ENCODE measurements around the gene SEMA3F. TPM values are rescaled to one million over a fixed set of nuclear protein-coding genes. Genes with fewer than 3 reads are reported as not detected.

Gene SEMA3F
- total RNA-seq, 1 donor from 2014 or later = 65.6 TPM

- TF ChIP-seq, protein P1, sequence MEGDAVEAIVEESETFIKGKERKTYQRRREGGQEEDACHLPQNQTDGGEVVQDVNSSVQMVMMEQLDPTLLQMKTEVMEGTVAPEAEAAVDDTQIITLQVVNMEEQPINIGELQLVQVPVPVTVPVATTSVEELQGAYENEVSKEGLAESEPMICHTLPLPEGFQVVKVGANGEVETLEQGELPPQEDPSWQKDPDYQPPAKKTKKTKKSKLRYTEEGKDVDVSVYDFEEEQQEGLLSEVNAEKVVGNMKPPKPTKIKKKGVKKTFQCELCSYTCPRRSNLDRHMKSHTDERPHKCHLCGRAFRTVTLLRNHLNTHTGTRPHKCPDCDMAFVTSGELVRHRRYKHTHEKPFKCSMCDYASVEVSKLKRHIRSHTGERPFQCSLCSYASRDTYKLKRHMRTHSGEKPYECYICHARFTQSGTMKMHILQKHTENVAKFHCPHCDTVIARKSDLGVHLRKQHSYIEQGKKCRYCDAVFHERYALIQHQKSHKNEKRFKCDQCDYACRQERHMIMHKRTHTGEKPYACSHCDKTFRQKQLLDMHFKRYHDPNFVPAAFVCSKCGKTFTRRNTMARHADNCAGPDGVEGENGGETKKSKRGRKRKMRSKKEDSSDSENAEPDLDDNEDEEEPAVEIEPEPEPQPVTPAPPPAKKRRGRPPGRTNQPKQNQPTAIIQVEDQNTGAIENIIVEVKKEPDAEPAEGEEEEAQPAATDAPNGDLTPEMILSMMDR (IDR thresholded peaks at IDR 0.05) = no peak
- Histone ChIP-seq H3K4me1 (peaks cover 62% of the 10 kb centered on the region), H3K4me3 (no peak overlapping the region), H3K27ac (peak overlapping the region; percentile 76), H3K9me3 (no peaks in the 10 kb centered on the region), H3K27me3 (no peaks in the 10 kb centered on the region), H3K36me3 (no peaks in the 10 kb centered on the region)
- intact Hi-C loops (cut with DNase I) = no loop called here
- DNase-seq (no peak), ATAC-seq (no peak)
Measured at GRCh38 chr3:50169858-50170257, 14.7 kb downstream of the SEMA3F start.

GRCh38 chr3:50170689-50171088, 15.6 kb downstream of the SEMA3F start:
- peak; percentile 35 for ATAC-seq
- no peak for DNase-seq
- Histone ChIP-seq H3K27ac (peak overlapping the region; percentile 76), H3K36me3 (no peaks in the 10 kb centered on the region), H3K9me3 (no peaks in the 10 kb centered on the region), H3K27me3 (no peaks in the 10 kb centered on the region), H3K4me1 (peaks cover 54% of the 10 kb centered on the region), H3K4me3 (no peak overlapping the region)
- TF ChIP-seq, protein P1 (IDR thresholded peaks at IDR 0.05) = no peak
- intact Hi-C loops (cut with DNase I) = no loop called here

GRCh38 chr3:50171540-50172301, 16.6 kb downstream of the SEMA3F start:
- ATAC-seq (peak; percentile 17), DNase-seq (no peak)
- no peaks in the 10 kb centered on the region for H3K27me3 ChIP-seq
- intact Hi-C loops (cut with DNase I) = no loop called here
- peaks cover 6% of the 10 kb centered on the region for H3K36me3 ChIP-seq
- no peaks in the 10 kb centered on the region for H3K9me3 ChIP-seq
- peaks cover 45% of the 10 kb centered on the region for H3K4me1 ChIP-seq
- TF ChIP-seq, protein P1 (IDR thresholded peaks at IDR 0.05) = no peak
- peak overlapping the region; percentile 76 for H3K27ac ChIP-seq
- no peak overlapping the region for H3K4me3 ChIP-seq

DNA sequence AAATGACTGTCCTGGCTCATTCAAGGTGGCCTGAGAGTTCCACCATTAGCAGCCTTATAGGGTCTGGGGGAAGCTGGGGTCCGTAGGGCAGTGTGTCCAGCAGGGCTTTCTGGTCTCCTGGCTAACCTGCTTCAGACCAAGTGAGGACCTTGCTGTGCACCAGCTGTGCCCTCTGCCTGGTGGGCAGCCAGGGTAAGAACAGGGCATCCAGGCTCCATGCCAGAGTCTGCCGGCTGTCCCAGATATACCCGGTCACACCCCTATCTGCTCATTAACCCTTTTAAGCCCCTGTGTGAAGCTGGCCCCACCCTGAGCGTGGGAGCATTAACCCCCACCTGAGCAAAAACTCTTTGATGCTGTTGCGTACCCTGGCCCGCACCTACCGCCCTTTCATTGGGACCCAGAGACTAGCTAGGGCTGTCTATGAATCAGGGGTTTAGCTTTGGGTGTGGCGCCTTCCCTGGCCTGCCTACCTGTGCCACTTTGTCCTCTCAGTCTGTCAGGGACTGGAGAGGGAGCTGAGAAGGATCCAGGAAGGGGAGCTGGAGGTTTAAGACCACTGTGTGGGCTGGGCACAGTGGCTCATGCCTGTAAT, 17.6 kb downstream of the SEMA3F start:
- no peak overlapping the region for H3K4me3 ChIP-seq
- peaks cover 40% of the 10 kb centered on the region for H3K4me1 ChIP-seq
- intact Hi-C loops (cut with DNase I) = no loop called here
- H3K9me3 ChIP-seq = no peaks in the 10 kb centered on the region
- no peaks in the 10 kb centered on the region for H3K27me3 ChIP-seq
- TF ChIP-seq, protein P1 (IDR thresholded peaks at IDR 0.05) = no peak
- DNase-seq (no peak), ATAC-seq (no peak)
- H3K27ac ChIP-seq = no peak overlapping the region
- H3K36me3 ChIP-seq = peaks cover 6% of the 10 kb centered on the region

DNA sequence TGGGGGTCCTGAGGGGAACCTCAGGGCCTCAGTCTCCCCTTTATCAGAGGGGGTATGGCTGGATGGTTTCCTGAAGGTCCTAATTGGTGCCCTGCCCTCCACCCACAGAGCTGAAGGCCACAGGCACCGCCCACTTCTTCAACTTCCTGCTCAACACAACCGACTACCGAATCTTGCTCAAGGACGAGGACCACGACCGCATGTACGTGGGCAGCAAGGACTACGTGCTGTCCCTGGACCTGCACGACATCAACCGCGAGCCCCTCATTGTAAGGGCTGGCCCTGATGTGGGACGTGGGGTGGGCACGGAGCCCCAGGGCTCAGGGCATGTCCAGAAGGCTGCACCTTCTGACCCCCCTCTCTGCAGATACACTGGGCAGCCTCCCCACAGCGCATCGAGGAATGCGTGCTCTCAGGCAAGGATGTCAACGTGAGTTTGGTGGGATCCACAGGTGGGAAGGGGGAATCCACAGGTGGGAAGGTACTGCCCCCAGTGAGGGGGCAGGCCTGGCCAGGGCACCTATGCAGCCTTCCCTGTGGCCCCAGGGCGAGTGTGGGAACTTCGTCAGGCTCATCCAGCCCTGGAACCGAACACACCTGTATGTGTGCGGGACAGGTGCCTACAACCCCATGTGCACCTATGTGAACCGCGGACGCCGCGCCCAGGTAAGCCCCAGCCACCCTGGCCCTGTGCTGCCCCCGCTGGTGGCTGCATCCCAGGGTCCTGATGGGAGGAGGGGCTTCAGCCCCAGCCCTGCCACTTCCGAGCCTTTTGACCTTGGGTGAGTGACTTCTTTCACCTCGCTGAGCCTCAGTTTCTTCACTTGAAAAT, 18.8 kb downstream of the SEMA3F start:
- DNase-seq (no peak), ATAC-seq (peak; percentile 49)
- Histone ChIP-seq H3K4me1 (peaks cover 29% of the 10 kb centered on the region), H3K36me3 (peaks cover 6% of the 10 kb centered on the region), H3K4me3 (no peak overlapping the region), H3K27ac (no peak overlapping the region), H3K9me3 (no peaks in the 10 kb centered on the region), H3K27me3 (no peaks in the 10 kb centered on the region)
- TF ChIP-seq, protein P1 (IDR thresholded peaks at IDR 0.05) = no peak
- intact Hi-C loops (cut with DNase I) = no loop called here
